Chondrocyte (in vitro differentiated cells): ENCODE data around the gene CLEC16A. TPM values are rescaled to one million over a fixed set of nuclear protein-coding genes. Genes with fewer than 3 reads are reported as not detected.

Experiments used
- DNase-seq: peaks from one replicate; pipeline ENCODE4 v3.0.0; 2021; ENCODE audit warnings: mixed read lengths, low spot score
- H3K27ac Mint-ChIP-seq: one replicate; pipeline ENCODE4 v1.8.0; 2021; ENCODE audit warnings: mild to moderate bottlenecking, moderate library complexity, mixed read lengths; ENCODE audit not compliant: unreplicated experiment
- H3K27me3 Mint-ChIP-seq: 2 replicates; pipeline ENCODE4 v1.8.0; 2021; ENCODE audit warnings: low read depth, mixed read lengths
- H3K36me3 Mint-ChIP-seq: 2 replicates; pipeline ENCODE4 v1.8.0; 2021; ENCODE audit warnings: low read depth, mixed read lengths
- H3K4me1 Mint-ChIP-seq: 2 replicates; pipeline ENCODE4 v1.8.0; 2021; ENCODE audit warnings: low read depth, mild to moderate bottlenecking, mixed read lengths
- H3K4me3 Mint-ChIP-seq: one replicate; pipeline ENCODE4 v1.8.0; 2021; ENCODE audit warnings: mild to moderate bottlenecking, moderate library complexity, mixed read lengths; ENCODE audit not compliant: unreplicated experiment
- H3K9me3 Mint-ChIP-seq: 2 replicates; pipeline ENCODE4 v1.8.0; 2021; ENCODE audit warnings: low read depth, mixed read lengths
- CTCF ChIP-seq: fragments of 200-600 bp; sonication (generic); IDR thresholded peaks from 2 replicates; pipeline ENCODE4 v1.5.0; 2021; ENCODE audit warnings: antibody characterized with exemption, mild to moderate bottlenecking, moderate library complexity
- total RNA-seq: library from RNA; stranded (reverse); gene quantifications from 3 replicates; pipeline ENCODE4 v1.2.1, GENCODE V29; 2021

Gene CLEC16A
- total RNA-seq, 1 donor from 2014 or later = 17.9 TPM

- peaks cover 29% of the 10 kb centered on the region for H3K27me3 Mint-ChIP-seq
- no peaks in the 10 kb centered on the region for H3K9me3 Mint-ChIP-seq
- H3K4me1 Mint-ChIP-seq = peaks cover 21% of the 10 kb centered on the region
- H3K27ac Mint-ChIP-seq = no peak overlapping the region
- no peak for DNase-seq
- no peaks in the 10 kb centered on the region for H3K36me3 Mint-ChIP-seq
- H3K4me3 Mint-ChIP-seq = no peak overlapping the region
- no peak for TF ChIP-seq CTCF
These were observed 254.0 kb downstream of the CLEC16A start for GRCh38 chr16:11198375-11198774.

- H3K4me3 Mint-ChIP-seq = no peak overlapping the region
- H3K4me1 Mint-ChIP-seq = peaks cover 21% of the 10 kb centered on the region
- DNase-seq = no peak
- H3K27me3 Mint-ChIP-seq = peaks cover 24% of the 10 kb centered on the region
- H3K36me3 Mint-ChIP-seq = no peaks in the 10 kb centered on the region
- no peak overlapping the region for H3K27ac Mint-ChIP-seq
- H3K9me3 Mint-ChIP-seq = no peaks in the 10 kb centered on the region
- TF ChIP-seq CTCF = no peak
These were observed 254.5 kb downstream of the CLEC16A start for GRCh38 chr16:11198828-11199227.

- DNase-seq = no peak
- H3K36me3 Mint-ChIP-seq = no peaks in the 10 kb centered on the region
These were observed 256.2 kb downstream of the CLEC16A start for GRCh38 chr16:11200592-11200991.

GRCh38 chr16:11201498-11202259 is 257.3 kb downstream of the CLEC16A start:
- TF ChIP-seq CTCF = no peak
- Mint-ChIP-seq H3K27me3 (peaks cover 32% of the 10 kb centered on the region), H3K27ac (no peak overlapping the region), H3K36me3 (no peaks in the 10 kb centered on the region), H3K9me3 (no peaks in the 10 kb centered on the region), H3K4me3 (no peak overlapping the region), H3K4me1 (peaks cover 17% of the 10 kb centered on the region)
- no peak for DNase-seq

More at GRCh38 chr16:11200592-11200991, 256.2 kb downstream of the CLEC16A start:
- Mint-ChIP-seq H3K4me1 (peaks cover 21% of the 10 kb centered on the region), H3K9me3 (no peaks in the 10 kb centered on the region), H3K27me3 (peaks cover 30% of the 10 kb centered on the region), H3K4me3 (no peak overlapping the region), H3K27ac (no peak overlapping the region)
- TF ChIP-seq CTCF = no peak

- no peaks in the 10 kb centered on the region for H3K9me3 Mint-ChIP-seq
- peaks cover 31% of the 10 kb centered on the region for H3K27me3 Mint-ChIP-seq
- no peak overlapping the region for H3K4me3 Mint-ChIP-seq
- H3K27ac Mint-ChIP-seq = no peak overlapping the region
- no peaks in the 10 kb centered on the region for H3K36me3 Mint-ChIP-seq
- peaks cover 17% of the 10 kb centered on the region for H3K4me1 Mint-ChIP-seq
- DNase-seq = no peak
- no peak for TF ChIP-seq CTCF
These were observed 258.1 kb downstream of the CLEC16A start for GRCh38 chr16:11202260-11203091.
